SIG-M5 treated with dmso at 0.1 percent for 504 hours (cell line): Measurements from ENCODE around the gene KIF5A.
"Not testable (repeated sequence)": the region's sequence is repeated elsewhere in the genome, so short reads cannot be mapped to it uniquely, and the experiment has no call there.

Experiments
- DNase-seq: peaks from one replicate; lab custom pipeline; 2025; ENCODE audit not compliant: unreplicated experiment; lab: John Stamatoyannopoulos, UW

The KIF5A gene

DNA sequence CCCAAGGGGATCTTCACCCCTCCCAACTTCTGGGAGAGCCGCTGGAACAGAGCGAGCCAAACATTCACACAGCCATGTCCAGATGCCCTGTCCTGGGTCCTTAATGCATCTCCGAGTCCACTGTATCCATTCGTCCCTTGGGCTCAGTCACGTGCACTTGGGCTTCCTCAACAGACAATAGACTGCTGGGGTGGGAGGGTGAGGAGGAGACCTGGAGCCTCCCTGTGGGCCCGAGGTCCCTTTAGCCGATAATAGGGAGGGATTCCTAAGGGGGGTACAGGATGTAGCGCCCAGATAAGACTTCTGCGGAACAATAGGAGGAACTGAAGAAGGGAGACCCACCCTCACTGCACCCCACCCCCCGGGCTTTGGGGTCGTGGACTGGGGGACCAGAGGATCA, 68.1 kb downstream of the KIF5A start:
- DNase-seq: no peak

DNA sequence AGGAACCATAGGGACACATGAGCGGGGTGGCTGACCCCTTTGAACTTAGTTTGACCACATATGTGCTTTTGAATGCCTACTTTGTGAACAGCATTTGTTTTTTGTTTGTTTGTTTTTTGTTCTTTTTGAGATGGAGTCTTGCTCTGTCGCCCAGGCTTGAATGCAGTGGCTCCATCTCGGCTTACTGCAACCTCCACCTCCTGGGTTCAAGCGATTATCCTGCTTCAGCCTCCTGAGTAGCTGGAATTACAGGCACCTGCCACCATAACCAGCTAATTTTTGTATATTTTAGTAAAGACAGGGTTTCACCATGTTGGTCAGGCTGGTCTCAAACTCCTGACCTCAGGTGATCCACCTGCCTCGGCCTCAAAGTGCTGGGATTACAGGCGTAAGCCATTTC, 68.6 kb downstream of the KIF5A start:
- DNase-seq: not testable (repeated sequence)

DNA sequence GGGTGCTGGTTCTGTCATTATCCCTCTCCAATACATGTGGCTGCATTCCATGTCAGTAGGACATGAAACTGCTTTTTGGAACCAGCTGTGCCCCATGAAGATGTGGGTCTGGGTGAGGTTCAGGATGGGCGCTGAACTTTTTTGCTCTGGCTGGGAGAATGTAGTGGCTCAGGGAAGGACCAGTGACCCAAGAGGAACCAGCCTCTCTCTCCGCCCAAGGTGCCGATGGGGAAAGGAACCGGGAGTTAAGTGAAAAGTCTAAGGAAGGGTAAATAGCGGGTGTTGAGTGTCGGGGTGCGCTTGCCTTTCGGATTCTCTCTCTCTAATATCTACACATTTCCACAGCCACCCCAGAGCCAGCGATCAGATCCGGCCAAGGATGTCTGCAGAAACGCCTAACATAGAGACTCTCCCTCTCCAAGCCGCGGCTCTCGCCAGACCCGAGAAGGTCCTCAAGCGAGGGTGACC, 69.2 kb downstream of the KIF5A start:
- no peak for DNase-seq

DNA sequence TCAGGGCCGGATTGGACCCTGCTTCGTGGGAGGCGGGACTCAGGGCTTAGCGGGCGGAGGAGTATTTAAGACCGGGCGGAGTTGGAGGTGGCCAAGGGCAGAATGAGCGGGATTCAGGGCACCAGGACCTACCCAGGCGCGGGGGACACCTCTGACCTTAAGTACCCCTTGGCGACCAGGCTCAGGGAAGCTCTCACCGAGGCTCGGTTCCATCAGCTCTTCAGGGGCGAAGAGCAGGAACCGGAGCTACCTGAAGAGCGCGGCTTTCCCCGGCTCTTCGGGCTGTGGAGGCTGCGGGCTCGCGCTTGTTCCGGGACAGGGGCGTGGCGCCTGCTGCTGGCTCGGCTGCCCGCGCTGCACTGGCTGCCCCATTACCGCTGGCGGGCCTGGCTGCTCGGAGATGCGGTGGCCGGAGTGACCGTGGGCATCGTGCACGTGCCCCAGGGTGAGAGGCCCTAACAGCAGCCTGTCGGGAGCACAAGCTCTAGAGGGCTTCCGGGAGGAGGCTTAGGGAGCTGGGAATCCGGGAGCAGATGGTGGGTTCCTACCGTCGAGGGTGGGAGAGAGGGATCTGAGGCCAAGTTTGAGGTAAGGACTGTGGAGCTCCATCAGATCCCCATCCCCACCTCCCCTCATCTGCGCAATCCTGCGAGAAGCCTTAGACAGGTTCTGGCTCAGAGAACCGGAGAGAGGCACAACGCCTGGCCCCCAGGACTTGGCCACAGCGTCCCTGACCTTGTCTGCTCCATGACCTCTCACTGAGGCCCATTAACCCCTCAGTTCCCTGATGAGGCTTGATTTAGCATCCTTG, 69.8 kb downstream of the KIF5A start:
- no peak for DNase-seq

DNA sequence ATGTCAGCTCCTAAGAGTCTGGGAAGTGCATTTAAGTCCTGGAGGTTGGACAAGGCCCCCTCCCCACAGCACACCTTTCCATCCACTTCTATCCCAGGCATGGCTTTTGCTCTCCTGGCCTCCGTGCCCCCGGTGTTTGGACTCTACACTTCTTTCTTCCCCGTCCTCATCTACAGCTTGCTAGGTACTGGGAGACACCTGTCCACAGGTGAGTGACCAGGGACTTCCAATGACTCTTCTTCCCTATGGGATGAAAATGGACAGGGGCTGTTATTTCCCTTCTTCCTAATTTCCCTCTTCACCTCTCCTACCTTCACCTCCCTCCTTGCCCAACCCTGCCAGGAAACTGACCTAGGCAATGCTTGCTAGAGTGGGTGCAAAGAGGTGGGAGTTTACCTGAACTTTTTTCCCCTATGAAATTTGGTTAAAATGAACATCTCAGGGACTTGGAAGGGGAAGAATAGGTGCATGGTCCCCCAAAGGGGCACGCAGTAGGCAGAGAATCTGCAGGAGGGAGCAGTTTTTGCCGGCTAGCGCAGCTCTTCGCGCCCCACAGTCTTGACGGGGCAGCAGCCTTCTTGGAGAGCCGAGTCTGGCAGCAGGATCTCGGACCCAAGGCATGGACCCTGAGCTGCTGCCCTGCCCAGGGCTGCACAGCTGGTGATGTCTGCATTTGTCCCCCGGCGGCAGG, 70.5 kb downstream of the KIF5A start:
- DNase-seq: no peak

DNA sequence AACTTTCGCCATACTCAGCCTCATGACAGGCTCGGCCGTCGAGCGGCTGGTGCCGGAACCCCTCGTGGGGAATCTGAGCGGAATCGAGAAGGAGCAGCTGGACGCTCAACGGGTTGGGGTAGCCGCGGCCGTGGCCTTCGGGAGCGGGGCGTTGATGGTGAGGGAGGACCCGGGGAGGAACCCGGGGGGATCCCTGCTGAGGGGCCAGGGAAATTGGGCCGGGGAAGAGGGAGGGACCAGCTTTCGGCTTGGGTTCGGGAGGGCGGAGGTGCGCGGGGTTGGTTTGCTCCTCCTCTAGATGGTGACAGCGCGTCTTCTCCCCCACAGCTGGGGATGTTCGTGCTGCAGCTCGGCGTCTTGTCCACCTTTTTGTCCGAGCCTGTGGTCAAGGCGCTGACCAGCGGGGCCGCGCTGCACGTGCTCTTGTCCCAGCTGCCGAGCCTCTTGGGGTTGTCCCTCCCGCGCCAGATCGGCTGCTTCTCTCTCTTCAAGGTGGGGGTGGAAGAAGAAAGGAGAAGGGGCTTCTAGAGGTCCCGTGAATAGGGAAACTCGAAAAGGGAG, 71.2 kb downstream of the KIF5A start:
- peak; percentile 18 for DNase-seq

DNA sequence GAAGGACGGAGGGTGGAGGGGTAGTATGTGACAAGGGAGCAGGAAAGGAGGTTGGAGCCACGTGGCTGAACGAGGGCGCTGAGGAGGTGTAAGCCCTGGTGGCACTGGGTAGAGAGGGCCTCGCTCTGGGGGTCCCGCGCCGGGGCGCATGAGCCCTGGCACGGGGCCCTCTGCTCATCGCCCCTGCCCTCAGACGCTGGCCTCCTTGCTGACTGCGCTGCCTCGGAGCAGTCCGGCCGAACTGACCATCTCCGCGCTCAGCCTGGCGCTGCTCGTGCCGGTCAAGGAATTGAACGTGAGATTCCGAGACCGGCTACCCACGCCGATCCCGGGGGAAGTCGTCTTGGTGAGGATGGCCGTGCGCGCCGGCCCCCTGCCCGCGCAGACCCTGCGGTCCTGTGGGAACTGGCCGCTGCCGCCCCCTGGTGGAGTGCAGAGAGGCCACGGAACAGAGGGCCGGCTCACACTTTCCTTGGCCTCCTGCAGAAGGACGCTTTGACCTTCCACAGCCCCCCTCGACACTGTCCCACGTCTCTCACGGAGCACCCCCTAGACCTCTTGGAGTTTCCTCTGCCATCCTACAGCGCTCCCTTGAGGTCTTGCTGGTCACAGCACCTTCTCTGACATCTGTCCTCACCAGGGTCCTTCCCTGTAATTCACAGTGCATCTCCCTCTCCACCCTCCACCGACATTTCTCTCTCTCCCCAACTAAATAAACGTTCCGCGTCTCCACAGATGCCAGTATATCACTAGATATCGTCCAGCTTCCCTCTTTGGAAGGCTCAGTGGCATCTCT, 71.9 kb downstream of the KIF5A start:
- peak; percentile 48 for DNase-seq

DNA sequence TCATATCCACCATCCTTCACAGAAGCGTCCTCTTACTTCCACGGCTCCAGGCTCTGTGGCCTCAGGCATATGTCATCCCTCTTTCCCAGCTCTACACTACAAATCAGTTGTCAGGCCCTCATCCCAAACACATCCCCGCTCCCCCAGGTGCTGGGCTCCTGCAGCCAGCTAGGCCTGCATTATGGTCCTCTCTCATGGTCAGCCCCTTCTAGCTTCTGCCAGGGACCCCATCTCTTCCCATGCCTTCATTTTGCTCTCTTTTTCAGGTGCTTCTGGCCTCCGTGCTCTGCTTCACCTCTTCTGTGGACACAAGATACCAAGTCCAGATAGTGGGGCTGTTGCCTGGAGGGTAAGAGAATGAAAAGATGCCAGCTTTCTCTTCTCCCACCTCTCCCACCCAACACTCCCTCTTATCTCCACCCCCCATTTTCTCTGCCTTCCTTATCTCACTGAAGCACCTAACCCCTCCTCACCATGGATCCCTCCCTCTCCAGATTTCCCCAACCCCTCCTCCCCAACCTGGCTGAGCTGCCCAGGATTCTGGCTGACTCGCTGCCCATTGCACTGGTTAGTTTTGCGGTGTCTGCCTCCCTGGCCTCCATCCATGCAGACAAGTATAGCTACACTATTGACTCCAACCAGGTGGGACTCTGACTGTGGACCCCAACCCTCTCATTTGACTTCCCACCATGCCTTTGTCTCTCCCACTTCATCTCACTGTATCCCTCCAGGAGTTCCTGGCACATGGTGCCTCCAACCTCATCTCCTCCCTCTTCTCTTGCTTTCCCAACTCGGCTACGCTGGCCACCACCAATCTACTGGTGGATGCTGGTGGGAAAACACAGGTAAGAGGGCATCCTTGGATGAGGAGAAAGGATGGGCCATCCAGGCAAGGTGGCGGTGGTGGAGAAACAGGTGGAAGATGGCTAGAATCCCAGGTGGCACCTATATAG, 72.7 kb downstream of the KIF5A start:
- DNase-seq: no peak

DNA sequence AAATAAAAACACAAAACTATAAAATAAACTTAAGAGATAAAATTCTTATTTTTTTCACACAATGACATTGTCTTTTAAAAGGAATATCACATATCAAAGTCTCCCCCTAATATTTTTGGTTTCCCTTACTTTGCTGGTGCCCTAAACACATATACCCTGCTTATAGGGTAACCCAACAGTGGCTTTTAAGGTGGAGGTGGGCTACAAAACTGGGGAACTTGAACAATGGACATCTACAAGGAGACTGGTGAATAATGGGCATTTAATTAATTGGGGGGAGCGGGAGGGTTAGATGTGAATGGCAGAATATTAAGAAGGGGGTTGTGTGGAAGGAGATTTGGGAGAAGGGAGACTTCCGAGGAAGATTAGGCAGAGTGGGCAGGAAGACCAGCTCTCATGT, 73.5 kb downstream of the KIF5A start:
- no peak for DNase-seq

DNA sequence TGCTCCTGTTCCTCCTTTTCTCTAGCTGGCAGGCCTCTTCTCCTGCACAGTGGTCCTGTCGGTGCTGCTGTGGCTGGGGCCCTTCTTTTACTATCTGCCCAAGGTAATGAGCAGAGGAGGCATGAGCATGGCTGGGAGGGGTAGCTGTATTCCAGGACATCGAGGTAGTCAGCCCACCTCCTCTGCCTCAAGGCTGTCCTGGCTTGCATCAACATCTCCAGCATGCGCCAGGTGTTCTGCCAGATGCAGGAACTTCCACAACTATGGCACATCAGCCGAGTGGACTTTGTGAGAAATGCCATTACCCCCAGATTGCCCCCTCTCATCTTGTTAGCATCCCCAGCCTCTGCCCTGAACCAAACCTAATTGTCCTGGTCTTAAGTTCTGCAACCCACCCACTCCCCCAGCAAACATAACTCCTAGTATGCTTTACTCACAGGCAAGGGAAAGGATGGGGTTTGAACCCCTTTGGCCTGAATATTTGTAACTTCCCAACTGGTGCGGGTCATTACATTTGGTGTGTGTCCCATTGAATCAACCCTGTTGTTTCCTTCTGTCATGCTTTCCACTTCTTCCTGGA, 74.1 kb downstream of the KIF5A start:
- no peak for DNase-seq

DNA sequence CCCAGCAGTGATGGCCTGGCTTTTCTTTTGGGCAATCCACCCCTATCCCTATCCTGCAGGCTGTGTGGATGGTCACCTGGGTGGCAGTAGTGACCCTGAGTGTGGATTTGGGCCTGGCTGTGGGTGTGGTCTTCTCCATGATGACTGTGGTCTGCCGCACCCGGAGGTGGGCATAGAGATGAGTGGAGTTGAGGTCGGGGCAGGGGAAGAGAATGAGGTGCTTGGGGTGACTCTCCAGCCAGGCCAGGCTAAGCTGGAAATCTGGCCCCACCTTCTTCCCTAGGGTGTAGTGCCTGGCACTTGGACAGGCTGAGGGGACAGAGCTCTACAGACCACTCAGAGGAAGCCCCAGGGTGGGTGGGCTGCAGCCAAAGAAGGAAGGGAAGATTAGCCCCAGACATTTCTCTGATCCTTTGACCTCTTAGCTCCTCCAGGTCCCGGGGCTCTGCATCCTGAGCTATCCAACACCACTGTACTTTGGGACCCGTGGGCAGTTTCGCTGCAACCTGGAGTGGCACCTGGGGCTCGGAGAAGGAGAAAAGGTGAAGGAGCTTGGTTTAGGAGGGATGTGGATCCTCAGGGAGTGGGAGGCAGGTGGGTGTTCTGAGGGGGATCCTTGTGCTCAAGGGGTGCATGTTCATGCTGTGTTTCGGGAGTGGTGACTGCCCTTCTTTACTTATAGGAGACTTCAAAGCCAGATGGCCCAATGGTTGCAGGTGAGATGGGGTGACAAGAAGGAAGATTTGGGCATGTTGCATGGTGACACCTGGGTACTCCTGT, 74.8 kb downstream of the KIF5A start:
- no peak for DNase-seq

DNA sequence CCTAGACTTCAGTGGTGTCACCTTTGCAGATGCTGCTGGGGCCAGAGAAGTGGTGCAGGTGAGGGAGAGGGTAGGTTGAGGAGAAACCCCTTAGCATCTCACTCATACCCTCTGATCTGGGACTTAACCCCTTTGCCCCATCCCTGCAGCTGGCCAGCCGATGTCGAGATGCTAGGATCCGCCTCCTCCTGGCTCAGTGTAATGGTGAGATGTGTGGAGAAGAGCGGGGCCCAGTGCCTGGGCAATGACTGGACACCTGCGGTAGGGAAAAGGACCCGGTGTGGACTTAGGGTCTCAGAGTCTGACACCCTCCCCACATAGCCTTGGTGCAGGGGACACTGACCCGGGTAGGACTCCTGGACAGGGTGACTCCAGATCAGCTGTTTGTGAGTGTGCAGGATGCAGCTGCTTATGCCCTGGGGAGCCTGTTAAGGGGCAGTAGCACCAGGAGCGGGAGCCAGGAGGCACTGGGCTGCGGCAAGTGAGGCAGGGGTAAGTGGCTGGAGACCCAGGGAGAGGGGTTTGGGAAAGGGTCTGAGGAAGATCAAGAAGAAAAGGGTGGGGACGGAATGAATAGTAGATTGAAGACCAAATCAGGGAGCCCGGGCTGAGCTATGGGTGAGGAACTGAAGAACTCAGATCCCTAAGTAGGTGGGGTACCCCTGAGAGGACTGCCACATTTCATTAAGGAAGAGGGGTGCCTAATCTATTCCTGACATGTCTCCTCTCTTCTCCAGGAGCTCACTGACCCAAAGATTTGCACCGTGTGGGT, 75.6 kb downstream of the KIF5A start:
- no peak for DNase-seq

DNA sequence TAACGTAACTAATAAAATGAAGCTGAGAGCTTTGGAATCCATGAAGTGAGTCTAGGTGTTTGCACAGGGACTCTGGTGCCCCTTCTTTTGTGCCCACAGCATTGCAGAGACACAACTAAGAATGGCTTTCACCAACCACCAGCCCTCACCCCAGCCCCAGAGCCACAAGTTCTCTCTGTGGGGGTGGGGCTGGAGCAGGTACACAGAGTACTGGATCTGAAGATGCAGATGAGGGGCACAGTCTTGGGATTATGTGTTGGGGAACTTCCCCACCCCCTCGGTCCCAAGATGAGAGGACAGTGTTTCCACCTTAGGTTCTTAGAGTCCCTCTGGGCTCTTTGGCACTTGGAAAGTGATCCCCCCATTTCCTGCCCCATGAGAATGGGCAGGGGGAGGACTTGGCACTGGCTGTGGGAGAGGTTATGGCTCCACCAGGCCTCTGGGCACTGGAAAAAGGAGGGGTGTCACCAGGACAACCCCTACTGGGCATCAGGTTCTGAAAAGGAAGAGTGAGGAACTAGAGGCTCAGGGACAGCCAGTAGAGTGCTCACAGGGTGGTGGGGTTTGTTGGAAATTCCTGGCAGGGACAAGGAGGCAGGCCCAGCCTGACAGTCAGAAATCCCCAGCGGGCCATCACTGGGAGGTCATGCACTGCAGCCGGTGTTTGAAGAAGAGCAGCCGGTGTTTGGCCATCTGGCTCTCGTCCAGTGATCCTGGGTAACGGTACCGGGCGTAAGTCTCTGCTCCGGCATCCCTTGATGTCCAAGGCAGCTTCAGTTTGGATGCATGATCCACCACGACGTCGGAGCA, 76.5 kb downstream of the KIF5A start:
- DNase-seq: no peak

DNA sequence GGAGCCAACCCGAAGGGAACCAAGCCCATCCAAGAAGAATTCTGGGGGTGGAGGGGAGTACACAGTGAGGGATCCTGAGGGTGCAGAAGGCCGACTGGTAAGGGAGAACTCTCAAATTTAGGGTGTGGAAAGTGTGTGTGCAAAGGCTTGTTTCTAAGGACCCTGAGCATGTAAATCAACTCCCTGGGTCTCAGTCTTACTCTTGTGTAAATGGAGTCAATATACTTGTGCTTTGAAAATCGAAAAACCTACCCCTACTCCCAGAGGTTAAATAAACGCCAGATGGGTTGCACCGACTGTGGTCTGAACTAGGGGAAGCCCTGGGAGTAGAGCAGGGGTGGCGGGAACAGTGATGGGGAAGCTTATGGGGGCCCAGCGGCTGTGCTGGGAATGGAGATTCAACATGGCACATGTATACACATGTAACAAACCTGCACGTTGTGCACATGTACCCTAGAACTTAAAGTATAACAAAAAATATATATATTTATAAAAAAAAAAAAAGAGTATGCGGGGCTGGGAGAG, 77.1 kb downstream of the KIF5A start:
- no peak for DNase-seq

DNA sequence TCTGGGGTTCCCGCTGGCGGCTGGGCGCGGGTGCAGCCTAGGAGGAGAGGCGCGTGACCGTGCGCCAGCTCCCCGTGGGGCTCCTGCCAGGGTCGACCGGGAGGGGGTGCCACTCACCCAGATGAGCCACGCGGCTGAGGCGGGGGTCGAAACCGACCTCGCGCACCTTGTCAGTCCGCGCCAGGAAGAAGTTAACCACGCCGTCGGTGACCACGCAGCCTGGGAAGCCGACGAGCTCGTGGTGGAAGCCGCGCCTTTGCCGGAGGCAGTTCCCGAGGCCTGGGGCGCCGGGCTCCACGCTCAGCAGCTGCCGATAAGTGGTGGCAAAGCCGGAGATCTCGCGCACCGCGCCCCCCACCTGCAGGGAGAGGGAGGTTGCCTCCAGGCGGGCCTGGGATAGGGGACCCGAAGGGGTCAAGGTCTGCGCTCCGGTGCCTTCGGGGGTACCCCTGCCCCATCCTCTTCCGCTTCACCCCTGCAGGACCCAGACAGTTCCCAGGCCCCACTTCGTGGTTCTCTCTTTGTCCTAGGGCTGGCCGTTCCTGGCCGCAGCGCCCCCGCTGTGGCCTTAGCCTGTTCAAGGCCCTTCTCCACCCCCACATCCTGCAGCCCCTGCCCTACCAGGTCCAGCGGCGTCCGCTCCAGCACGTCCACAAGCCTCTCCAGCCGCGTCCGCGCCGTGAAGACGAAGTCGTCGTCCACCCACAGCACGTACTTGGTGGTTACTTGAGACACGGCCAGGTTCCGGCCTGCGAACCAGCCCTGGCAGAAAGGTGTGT, 77.8 kb downstream of the KIF5A start:
- DNase-seq: no peak
